HepG2 (cell line): ENCODE measurements around the gene TP63. TPM values are rescaled to one million over a fixed set of nuclear protein-coding genes. Genes with fewer than 3 reads are reported as not detected.

ENCODE experiments used
- ATAC-seq: fragments of 200-7000 bp; cut with Tn5 transposase; 3 replicates; pipeline ENCODE4 v1.9.1; 2020; ENCODE audit warnings: mild to moderate bottlenecking, moderate library complexity
- BruUV-seq: library from RNA; stranded (reverse); fragments of 400-500 nt; replicated peaks from 2 replicates; lab custom pipeline; 2021; lab: Mats Ljungman, UMichigan
- CTCF ChIA-PET: fragments of 300-600 bp; formaldehyde crosslinking; extraction: SDS; loops from one replicate; lab custom pipeline; 2021; ENCODE audit warnings: low total read pairs, inconsistent platforms, low intra/inter-chr PET ratio; lab: Yijun Ruan, JAX
- POLR2A ChIA-PET: fragments of 350-600 bp; sonication (Branson Sonifier 250); formaldehyde crosslinking; loops from one replicate; lab custom pipeline; 2020; ENCODE audit warnings: antibody characterized with exemption, inconsistent platforms; lab: Yijun Ruan, JAX
- DNase-seq: peaks from one replicate; pipeline ENCODE4 v3.0.0-alpha.2; 2015; ENCODE audit warnings: low spot score
- FAIRE-seq: peaks from 3 replicates; lab custom pipeline; 2011; peaks lifted over from hg19 to GRCh38; lab: Jason Lieb, UNC
- H2AFZ ChIP-seq: one replicate; pipeline ENCODE4 v1.6.1; 2011; ENCODE audit warnings: low read length, inconsistent platforms
- H3K27ac ChIP-seq: fragments of 300-600 bp; 3 replicates; pipeline ENCODE4 v1.8.0; 2011; ENCODE audit warnings: mixed run types, mild to moderate bottlenecking, mixed read lengths, low read length, inconsistent platforms; ENCODE audit not compliant: insufficient read depth; ENCODE audit errors: extremely low read length
- H3K27me3 ChIP-seq, 2 experiments: fragments of 200-600 bp in 1 of 2; 2 replicates in 1 of 2; 3 replicates in 1 of 2; pipeline versions ENCODE4 v1.6.0 to v1.8.0; 2011; ENCODE audit warnings: low read length in 2 of 2, mild to moderate bottlenecking in 2 of 2, moderate library complexity in 2 of 2, inconsistent platforms in 1 of 2; ENCODE audit not compliant: insufficient read depth in 2 of 2, control insufficient read depth in 1 of 2
- H3K36me3 ChIP-seq, 2 experiments: fragments of 200-600 bp in 1 of 2; replicated peaks in 1 of 2; 2 replicates in 1 of 2; 3 replicates in 1 of 2; pipeline versions ENCODE4 v1.5.1 to v1.8.0; 2011; ENCODE audit warnings: low read length in 2 of 2, inconsistent platforms in 1 of 2; ENCODE audit not compliant: insufficient read depth in 2 of 2, control insufficient read depth in 1 of 2
- H3K4me1 ChIP-seq: 2 replicates; pipeline ENCODE4 v1.5.1; 2012; ENCODE audit warnings: low read length, inconsistent platforms; ENCODE audit not compliant: insufficient read depth
- H3K4me2 ChIP-seq: 2 replicates; pipeline ENCODE4 v1.6.0; 2011; ENCODE audit warnings: low read depth, low read length, inconsistent platforms
- H3K4me3 ChIP-seq, 3 experiments: fragments of 200-600 bp in 1 of 3; sonication (generic), shearing (Covaris generic) in 1 of 3; replicated peaks in 1 of 3; 2 replicates each; pipeline ENCODE4 v1.5.1; 2011 to 2016; ENCODE audit warnings: low read length in 3 of 3, inconsistent platforms in 2 of 3, low read depth in 2 of 3, mild to moderate bottlenecking in 2 of 3, control low read depth in 1 of 3, mixed read lengths in 1 of 3; ENCODE audit not compliant: insufficient read depth in 1 of 3
- H3K79me2 ChIP-seq: one replicate; pipeline ENCODE4 v1.6.1; 2011; ENCODE audit warnings: low read length, inconsistent platforms; ENCODE audit not compliant: insufficient read depth
- H3K9ac ChIP-seq: 2 replicates; pipeline ENCODE4 v1.6.0; 2011; ENCODE audit warnings: mild to moderate bottlenecking, low read depth, low read length, inconsistent platforms; ENCODE audit not compliant: insufficient read depth
- H3K9me3 ChIP-seq: 2 replicates; pipeline ENCODE4 v1.5.1; 2012; ENCODE audit warnings: mild to moderate bottlenecking, low read length
- H4K20me1 ChIP-seq: 2 replicates; pipeline ENCODE4 v1.6.0; 2011; ENCODE audit warnings: inconsistent platforms, mild to moderate bottlenecking, low read length, moderate library complexity; ENCODE audit not compliant: insufficient read depth
- ARID3A ChIP-seq: IDR thresholded peaks from 2 replicates; pipeline ENCODE4 v1.6.1; 2012; ENCODE audit warnings: low read depth, low read length, improper control_type of control experiment
- CCDC6 ChIP-seq: sonication (generic); formaldehyde crosslinking; IDR thresholded peaks from 2 replicates; pipeline ENCODE4 v1.8.1; 2022; ENCODE audit warnings: mild to moderate bottlenecking, missing genetic modification reagents, moderate library complexity
- CREB1 ChIP-seq, 2 experiments: fragments of 450-650 bp in 1 of 2; IDR thresholded peaks; 2 replicates each; pipeline ENCODE4 v1.6.1; 2016 to 2017; ENCODE audit warnings: control low read depth in 1 of 2, mild to moderate bottlenecking in 1 of 2, missing compliant biosample characterization in 1 of 2, missing genetic modification characterization in 1 of 2
- ETV5 ChIP-seq: IDR thresholded peaks from 2 replicates; pipeline ENCODE4 v1.6.1; 2018; ENCODE audit warnings: missing biosample characterization, missing genetic modification reagents, inconsistent platforms, borderline replicate concordance
- GABPA ChIP-seq, 2 experiments: IDR thresholded peaks; 2 replicates each; pipeline ENCODE4 v1.6.1; 2011 to 2016; ENCODE audit warnings: low read depth in 2 of 2, low read length in 1 of 2, missing biosample characterization in 1 of 2, missing genetic modification characterization in 1 of 2
- GABPB1 ChIP-seq: IDR thresholded peaks from 2 replicates; pipeline ENCODE4 v1.6.1; 2016; ENCODE audit warnings: mild to moderate bottlenecking, missing genetic modification reagents, moderate library complexity, missing compliant biosample characterization
- KDM5B ChIP-seq: sonication (generic); formaldehyde crosslinking; IDR thresholded peaks from 2 replicates; pipeline ENCODE4 v1.4.0; 2020; ENCODE audit warnings: missing genetic modification reagents, mild to moderate bottlenecking, borderline replicate concordance
- PAXIP1 ChIP-seq: sonication (generic); formaldehyde crosslinking; conservative IDR thresholded peaks from 2 replicates; pipeline ENCODE4 v1.4.0; 2020; ENCODE audit warnings: mild to moderate bottlenecking, missing genetic modification reagents, moderate library complexity
- ZNF101 ChIP-seq: sonication (generic); formaldehyde crosslinking; IDR thresholded peaks from 2 replicates; pipeline ENCODE4 v1.4.0; 2020; ENCODE audit warnings: mild to moderate bottlenecking, low read depth, missing genetic modification reagents, borderline replicate concordance
- WGBS: methylation state at CpG from one replicate; pipeline ENCODE4 v1.1.6; 2017; ENCODE audit warnings: low lambda C conversion rate; 5-methylcytosine and 5-hydroxymethylcytosine counted together
- in situ Hi-C: cut with HindIII; loops from 2 replicates; pipeline ENCODE4 v1.10.0; 2017; ENCODE audit warnings: low pct_unique_long_range_greater_than_20kb; ENCODE audit not compliant: extremely low pct_ligation_motif_present
- intact Hi-C: fragments of 100-400 bp; cut with micrococcal nuclease; formaldehyde crosslinking; loops from one replicate; pipeline ENCODE4 v1.10.0; 2022; ENCODE audit not compliant: unreplicated experiment
- polyA plus RNA-seq, 8 experiments: library from polyadenylated mRNA; depleted of rRNA in 3 of 8; stranded (reverse) in 7 of 8; unstranded in 1 of 8; fragments of >200 nt; fragmentation: Illumina TruSeq in 4 of 8; extraction: Trizol in 4 of 8; gene quantifications; 2 replicates each; pipeline versions ENCODE4 v1.2.1 to v1.2.3, GENCODE V29; 2011 to 2016; ENCODE audit warnings: low read depth in 4 of 8, missing spikeins in 1 of 8, mixed read lengths in 1 of 8; ENCODE audit not compliant: insufficient read depth in 1 of 8
- total RNA-seq, 5 experiments: library from RNA; depleted of rRNA; stranded (reverse); fragments of >200 nt; fragmentation: Illumina TruSeq; extraction: Trizol; gene quantifications; 2 replicates each; pipeline ENCODE4 v1.2.3, GENCODE V29; 2016; ENCODE audit warnings: low read depth in 1 of 5

Gene TP63
- total and polyA plus RNA-seq, 2 of the 13 experiments (the other 11 are each of a cell fraction or from before 2014, with no cell fraction given) = not detected

GRCh38 chr3:189685860-189686259, 54.7 kb downstream of the TP63 start:
- WGBS = 8% methylated on average over 2 of the region's 2 CpGs
- FAIRE-seq (no peak), DNase-seq (peak; percentile 5), ATAC-seq (no peak; the same call in 2 of the 3 replicates)
- Histone ChIP-seq H3K4me3 (no peak overlapping the region), H3K4me2 (no peak overlapping the region), H3K9ac (no peak overlapping the region), H4K20me1 (no peaks in the 10 kb centered on the region), H2AFZ (no peak overlapping the region), H3K36me3 (no peaks in the 10 kb centered on the region), H3K9me3 (no peaks in the 10 kb centered on the region), H3K79me2 (no peaks in the 10 kb centered on the region), H3K4me1 (no peaks in the 10 kb centered on the region), H3K27ac (no peak overlapping the region), H3K27me3 (no peaks in the 10 kb centered on the region)
- ChIA-PET POLR2A (no interaction called here), CTCF (no interaction called here)
- in situ Hi-C loops = no loop called here
- intact Hi-C loops = no loop called here
- peak; percentile 23; the same call in 1 of the 2 replicates for TF ChIP-seq GABPB1 (CRISPR knock-in tag)
- TF ChIP-seq CCDC6 (CRISPR knock-in tag) = no peak
- no peak for TF ChIP-seq ZNF101 (CRISPR knock-in tag)
- no peak for TF ChIP-seq KDM5B
- no peak for TF ChIP-seq CREB1 (IDR thresholded peaks at IDR 0.05)
- peak; percentile 52; the same call in 1 of the 2 replicates for TF ChIP-seq CREB1 (CRISPR knock-in tag; IDR thresholded peaks at IDR 0.05)
- TF ChIP-seq ARID3A = no peak
- TF ChIP-seq PAXIP1 = 0 out of 2 replicates have a peak, but pooled peaks have one; percentile 23
- TF ChIP-seq ETV5 (CRISPR knock-in tag) = peak; percentile 36; the same call in 1 of the 2 replicates
- no peak for TF ChIP-seq GABPA (IDR thresholded peaks at IDR 0.05; ENCODE audit: low read depth, low read length)
- TF ChIP-seq GABPA (CRISPR knock-in tag; IDR thresholded peaks at IDR 0.05; ENCODE audit: low read depth) = peak; percentile 73
- no TSS peak for BruUV-seq
